ENCODE data around the gene SYN1. TPM values are rescaled to one million over a fixed set of nuclear protein-coding genes. Genes with fewer than 3 reads are reported as not detected.

The SYN1 gene
- total and polyA plus RNA-seq, 8 donors: 0.45 to 1.7 (median 1.5) TPM; not detected in 5

GRCh38 chrX:47614618-47615017, 5.0 kb downstream of the SYN1 start:
- intact Hi-C loops (cut with DNase I; ENCODE audit: low total_unique reads): no loop called here
- peaks cover 0 to 6% (median 5%) of the 10 kb centered on the region in 4 donors for H3K4me1 ChIP-seq
- no peak for TF ChIP-seq POLR2AphosphoS5 (IDR thresholded peaks at IDR 0.05)
- peaks cover 0 to 7% (median 0%) of the 10 kb centered on the region in 4 donors for H3K9me3 ChIP-seq
- no peak for DNase-seq
- 68 to 87% (median 79%) methylated on average over 4 to 5 of the region's 5 CpGs for WGBS, 5 donors
- H3K27me3 ChIP-seq: peaks cover 0 to 10% (median 10%) of the 10 kb centered on the region in 3 donors
- no peak overlapping the region for H3K27ac ChIP-seq
- no peak overlapping the region for H3K4me3 ChIP-seq
- H3K36me3 ChIP-seq: no peaks in the 10 kb centered on the region

DNA sequence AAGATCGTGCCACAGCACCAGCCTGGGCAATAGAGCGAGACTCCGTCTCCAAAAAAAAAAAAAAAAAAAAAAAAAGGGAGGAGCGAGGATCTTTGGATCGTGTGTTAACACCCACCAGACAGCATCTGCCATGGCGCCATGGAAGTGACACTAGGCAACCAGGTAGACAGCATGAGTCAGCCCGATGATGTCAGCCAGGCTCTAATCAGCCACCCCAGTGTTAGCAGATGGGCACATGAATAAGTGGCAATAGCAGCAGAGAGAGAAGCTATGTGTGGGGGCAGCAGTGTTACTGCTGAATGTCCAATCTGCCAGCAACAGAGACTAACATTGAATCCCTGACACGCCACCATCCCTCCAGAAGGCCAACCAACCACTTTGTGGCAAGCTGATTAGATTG, 6.6 kb downstream of the SYN1 start:
- no peak overlapping the region for H3K27ac ChIP-seq
- no peak overlapping the region for H3K4me3 ChIP-seq
- H3K4me1 ChIP-seq: no peaks in the 10 kb centered on the region
- 75 to 93% (median 90%) methylated on average over 5 to 8 of the region's 8 CpGs for WGBS, 5 donors
- no peaks in the 10 kb centered on the region for H3K36me3 ChIP-seq
- H3K9me3 ChIP-seq: peaks cover 0 to 9% (median 0%) of the 10 kb centered on the region in 4 donors
- intact Hi-C loops (cut with DNase I; ENCODE audit: low total_unique reads): no loop called here
- TF ChIP-seq, protein P1, sequence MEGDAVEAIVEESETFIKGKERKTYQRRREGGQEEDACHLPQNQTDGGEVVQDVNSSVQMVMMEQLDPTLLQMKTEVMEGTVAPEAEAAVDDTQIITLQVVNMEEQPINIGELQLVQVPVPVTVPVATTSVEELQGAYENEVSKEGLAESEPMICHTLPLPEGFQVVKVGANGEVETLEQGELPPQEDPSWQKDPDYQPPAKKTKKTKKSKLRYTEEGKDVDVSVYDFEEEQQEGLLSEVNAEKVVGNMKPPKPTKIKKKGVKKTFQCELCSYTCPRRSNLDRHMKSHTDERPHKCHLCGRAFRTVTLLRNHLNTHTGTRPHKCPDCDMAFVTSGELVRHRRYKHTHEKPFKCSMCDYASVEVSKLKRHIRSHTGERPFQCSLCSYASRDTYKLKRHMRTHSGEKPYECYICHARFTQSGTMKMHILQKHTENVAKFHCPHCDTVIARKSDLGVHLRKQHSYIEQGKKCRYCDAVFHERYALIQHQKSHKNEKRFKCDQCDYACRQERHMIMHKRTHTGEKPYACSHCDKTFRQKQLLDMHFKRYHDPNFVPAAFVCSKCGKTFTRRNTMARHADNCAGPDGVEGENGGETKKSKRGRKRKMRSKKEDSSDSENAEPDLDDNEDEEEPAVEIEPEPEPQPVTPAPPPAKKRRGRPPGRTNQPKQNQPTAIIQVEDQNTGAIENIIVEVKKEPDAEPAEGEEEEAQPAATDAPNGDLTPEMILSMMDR (IDR thresholded peaks at IDR 0.05): no peak
- no peak for TF ChIP-seq EP300 (IDR thresholded peaks at IDR 0.05)
- TF ChIP-seq POLR2AphosphoS5 (IDR thresholded peaks at IDR 0.05): no peak
- no peak for TF ChIP-seq POLR2A (IDR thresholded peaks at IDR 0.05)
- H3K27me3 ChIP-seq: peaks cover 0 to 6% (median 0%) of the 10 kb centered on the region in 3 donors
- no peak for DNase-seq

DNA sequence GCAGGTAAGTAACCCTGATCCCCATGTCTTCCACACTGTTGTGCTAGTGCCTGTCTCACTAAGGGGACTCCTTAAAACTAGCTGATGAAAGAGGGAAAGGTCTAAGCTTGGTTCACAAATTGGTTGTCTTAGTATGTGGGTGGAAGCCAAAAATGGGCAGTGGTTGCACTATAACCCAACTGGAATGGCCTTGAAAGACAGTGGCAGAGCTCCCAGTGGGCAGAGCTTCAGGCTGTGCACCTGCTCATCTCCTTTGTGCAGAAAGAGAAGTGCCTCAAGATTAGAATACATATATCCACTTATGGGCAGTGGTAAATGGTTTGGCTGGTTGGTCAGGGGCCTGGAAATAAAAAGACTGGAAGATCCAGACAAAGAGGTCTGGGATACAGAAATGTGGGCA, 7.2 kb downstream of the SYN1 start:
- no peaks in the 10 kb centered on the region for H3K36me3 ChIP-seq

DNA sequence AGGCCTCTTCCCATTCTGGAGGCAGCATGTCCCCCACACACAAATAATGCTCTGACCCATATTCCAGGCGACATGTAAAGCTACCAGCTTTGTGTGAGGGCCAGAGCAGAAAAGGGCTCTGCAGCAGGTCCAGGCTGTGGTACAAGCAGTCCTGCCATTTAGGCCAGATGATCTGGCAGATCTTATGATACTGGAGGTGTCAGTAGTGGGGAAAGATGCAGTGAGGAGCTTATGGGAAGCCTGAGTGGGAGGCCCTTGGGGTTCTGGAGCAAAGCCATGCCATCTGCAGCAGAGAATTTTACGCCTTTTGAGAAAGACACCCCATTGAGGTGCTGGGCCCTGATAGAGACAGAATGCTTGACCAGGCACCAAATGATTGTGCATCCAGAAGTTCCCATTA, 7.7 kb downstream of the SYN1 start:
- Histone ChIP-seq H3K36me3 (no peaks in the 10 kb centered on the region), H3K4me3 (no peak overlapping the region), H3K27me3 (peaks cover 0 to 6% (median 0%) of the 10 kb centered on the region in 3 donors), H3K27ac (no peak overlapping the region), H3K4me1 (no peaks in the 10 kb centered on the region), H3K9me3 (peaks cover 0 to 9% (median 0%) of the 10 kb centered on the region in 4 donors)
- intact Hi-C loops (cut with DNase I; ENCODE audit: low total_unique reads): no loop called here
- TF ChIP-seq EP300 (IDR thresholded peaks at IDR 0.05) (no peak), POLR2A (IDR thresholded peaks at IDR 0.05) (no peak), POLR2AphosphoS5 (IDR thresholded peaks at IDR 0.05) (no peak)
- TF ChIP-seq, protein P1 (IDR thresholded peaks at IDR 0.05): no peak
- no peak for DNase-seq
- whole genome bisulfite sequencing, 5 donors: 67 to 90% (median 84%) methylated on average over 2 of the region's 2 CpGs

More for the DNA sequence above, 7.2 kb downstream of the SYN1 start:
- DNase-seq: no peak
- Histone ChIP-seq H3K9me3 (peaks cover 0 to 9% (median 0%) of the 10 kb centered on the region in 4 donors), H3K4me1 (no peaks in the 10 kb centered on the region), H3K4me3 (no peak overlapping the region), H3K27me3 (peaks cover 0 to 6% (median 0%) of the 10 kb centered on the region in 3 donors), H3K27ac (no peak overlapping the region)
- no peak for TF ChIP-seq POLR2A (IDR thresholded peaks at IDR 0.05)
- TF ChIP-seq, protein P1 (IDR thresholded peaks at IDR 0.05): no peak
- TF ChIP-seq EP300 (IDR thresholded peaks at IDR 0.05): no peak
- TF ChIP-seq POLR2AphosphoS5 (IDR thresholded peaks at IDR 0.05): no peak
- intact Hi-C loops (cut with DNase I; ENCODE audit: low total_unique reads): no loop called here

- no peaks in the 10 kb centered on the region for H3K4me1 ChIP-seq
- no peaks in the 10 kb centered on the region for H3K36me3 ChIP-seq
- H3K27me3 ChIP-seq: peaks cover 0 to 6% (median 0%) of the 10 kb centered on the region in 3 donors
- 60 to 93% (median 87%) methylated on average over 2 of the region's 2 CpGs for WGBS, 5 donors
- H3K27ac ChIP-seq: no peak overlapping the region
- no peak for DNase-seq
- TF ChIP-seq POLR2A (IDR thresholded peaks at IDR 0.05): no peak
- TF ChIP-seq, protein P1 (IDR thresholded peaks at IDR 0.05): no peak
- TF ChIP-seq POLR2AphosphoS5 (IDR thresholded peaks at IDR 0.05): no peak
- TF ChIP-seq EP300 (IDR thresholded peaks at IDR 0.05): no peak
- H3K4me3 ChIP-seq: no peak overlapping the region
- peaks cover 0 to 9% (median 0%) of the 10 kb centered on the region in 4 donors for H3K9me3 ChIP-seq
- intact Hi-C loops (cut with DNase I; ENCODE audit: low total_unique reads): no loop called here
Observed at GRCh38 chrX:47611489-47611888, 8.2 kb downstream of the SYN1 start.
